Gastrocnemius medialis (tissue), 4 donors: ENCODE data around the gene DNAJC18. TPM values are rescaled to one million over a fixed set of nuclear protein-coding genes. Genes with fewer than 3 reads are reported as not detected.

Experiments
- ATAC-seq, 2 donors: fragments of 150-250 bp; one replicate each; pipeline ENCODE4 v1.9.1; 2016
- DNase-seq, 2 donors: peaks; one replicate each; pipeline ENCODE4 v3.0.0-alpha.2; 2019
- H3K27ac ChIP-seq, 4 donors: fragments of 200-600 bp; sonication (generic); 1 replicate in 1 of 4; 2 replicates in 3 of 4; pipeline ENCODE4 v1.5.1; 2016 to 2018; ENCODE audit warnings: mild to moderate bottlenecking in 2 of 4, moderate library complexity in 1 of 4
- H3K27me3 ChIP-seq, 3 donors: fragments of 200-600 bp; sonication (generic) in 2 of 3; 1 replicate in 1 of 3; 2 replicates in 2 of 3; pipeline versions ENCODE4 v1.5.1 to v1.6.0; 2016 to 2019; ENCODE audit warnings: mild to moderate bottlenecking in 1 of 3, moderate library complexity in 1 of 3
- H3K36me3 ChIP-seq, 2 donors: fragments of 200-600 bp; sonication (generic) in 1 of 2; one replicate each; pipeline ENCODE4 v1.5.1; 2017 to 2018
- H3K4me1 ChIP-seq, 2 donors: fragments of 200-600 bp; sonication (generic) in 1 of 2; one replicate each; pipeline ENCODE4 v1.5.1; 2016 to 2017; ENCODE audit warnings: mild to moderate bottlenecking in 2 of 2
- H3K4me3 ChIP-seq, 4 donors: fragments of 200-600 bp; sonication (generic) in 3 of 4; 1 replicate in 1 of 4; 2 replicates in 3 of 4; pipeline ENCODE4 v1.5.1; 2016 to 2019; ENCODE audit warnings: mild to moderate bottlenecking in 2 of 4
- H3K9me3 ChIP-seq, 3 donors: fragments of 200-600 bp; sonication (generic) in 2 of 3; 1 replicate in 1 of 3; 2 replicates in 2 of 3; pipeline ENCODE4 v1.5.1; 2016 to 2019
- POLR2A ChIP-seq, 2 donors: fragments of 450-650 bp; IDR thresholded peaks; one replicate each; pipeline ENCODE4 v1.6.1; 2017; ENCODE audit warnings: antibody characterized with exemption in 2 of 2, mild to moderate bottlenecking in 2 of 2, moderate library complexity in 2 of 2
- in situ Hi-C, 4 donors: fragments of 200-750 bp; cut with MboI; loops; one replicate each; pipeline versions ENCODE4 v1.15.0 to v1.8.0; 2017; ENCODE audit warnings: low sequenced_read_pairs in 4 of 4
- intact Hi-C: fragments of 100-400 bp; cut with DNase I; formaldehyde crosslinking; loops from one replicate; pipeline ENCODE4 v1.15.1; 2023; ENCODE audit warnings: low total_unique reads
- total RNA-seq, 4 donors: library from RNA; depleted of rRNA; stranded (reverse); fragments of >200 nt; gene quantifications; one replicate each; pipeline versions ENCODE4 v1.1.0 to v1.2.3, GENCODE V29; 2016
- TF ChIP-seq, protein P1 (sequence below), 5 experiments: fragments of 450-650 bp in 3 of 5; fragments of 200-600 bp in 2 of 5; sonication (generic) in 2 of 5; IDR thresholded peaks in 4 of 5; conservative IDR thresholded peaks in 1 of 5; 1 replicate in 4 of 5; 2 replicates in 1 of 5; pipeline ENCODE4 v1.5.1; 2016 to 2019; ENCODE audit warnings: antibody characterized with exemption in 5 of 5, mild to moderate bottlenecking in 3 of 5, moderate library complexity in 3 of 5

Gene DNAJC18
- total RNA-seq, 4 donors from 2014 or later: 5.1 to 21.7 (median 13.3) TPM

GRCh38 chr5:139401546-139401945 lies 37.8 kb downstream of the DNAJC18 start:
- Histone ChIP-seq H3K36me3 (no peaks in the 10 kb centered on the region), H3K27ac (peak overlapping the region in 2 of 4 donors; percentile 13 to 94), H3K9me3 (no peaks in the 10 kb centered on the region), H3K4me1 (peaks cover 24 to 29% of the 10 kb centered on the region in 2 donors), H3K4me3 (no peak overlapping the region), H3K27me3 (no peaks in the 10 kb centered on the region)
- TF ChIP-seq POLR2A (IDR thresholded peaks at IDR 0.05): no peak
- TF ChIP-seq, protein P1, sequence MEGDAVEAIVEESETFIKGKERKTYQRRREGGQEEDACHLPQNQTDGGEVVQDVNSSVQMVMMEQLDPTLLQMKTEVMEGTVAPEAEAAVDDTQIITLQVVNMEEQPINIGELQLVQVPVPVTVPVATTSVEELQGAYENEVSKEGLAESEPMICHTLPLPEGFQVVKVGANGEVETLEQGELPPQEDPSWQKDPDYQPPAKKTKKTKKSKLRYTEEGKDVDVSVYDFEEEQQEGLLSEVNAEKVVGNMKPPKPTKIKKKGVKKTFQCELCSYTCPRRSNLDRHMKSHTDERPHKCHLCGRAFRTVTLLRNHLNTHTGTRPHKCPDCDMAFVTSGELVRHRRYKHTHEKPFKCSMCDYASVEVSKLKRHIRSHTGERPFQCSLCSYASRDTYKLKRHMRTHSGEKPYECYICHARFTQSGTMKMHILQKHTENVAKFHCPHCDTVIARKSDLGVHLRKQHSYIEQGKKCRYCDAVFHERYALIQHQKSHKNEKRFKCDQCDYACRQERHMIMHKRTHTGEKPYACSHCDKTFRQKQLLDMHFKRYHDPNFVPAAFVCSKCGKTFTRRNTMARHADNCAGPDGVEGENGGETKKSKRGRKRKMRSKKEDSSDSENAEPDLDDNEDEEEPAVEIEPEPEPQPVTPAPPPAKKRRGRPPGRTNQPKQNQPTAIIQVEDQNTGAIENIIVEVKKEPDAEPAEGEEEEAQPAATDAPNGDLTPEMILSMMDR (IDR thresholded peaks at IDR 0.05 in 4 of 5, conservative IDR thresholded peaks at IDR 0.05 in 1 of 5): no peak
- ATAC-seq (no peak), DNase-seq (peak in 1 of 2 donors; percentile 13)
- intact Hi-C loops (no loop called here), in situ Hi-C loops (no loop called here)

DNA sequence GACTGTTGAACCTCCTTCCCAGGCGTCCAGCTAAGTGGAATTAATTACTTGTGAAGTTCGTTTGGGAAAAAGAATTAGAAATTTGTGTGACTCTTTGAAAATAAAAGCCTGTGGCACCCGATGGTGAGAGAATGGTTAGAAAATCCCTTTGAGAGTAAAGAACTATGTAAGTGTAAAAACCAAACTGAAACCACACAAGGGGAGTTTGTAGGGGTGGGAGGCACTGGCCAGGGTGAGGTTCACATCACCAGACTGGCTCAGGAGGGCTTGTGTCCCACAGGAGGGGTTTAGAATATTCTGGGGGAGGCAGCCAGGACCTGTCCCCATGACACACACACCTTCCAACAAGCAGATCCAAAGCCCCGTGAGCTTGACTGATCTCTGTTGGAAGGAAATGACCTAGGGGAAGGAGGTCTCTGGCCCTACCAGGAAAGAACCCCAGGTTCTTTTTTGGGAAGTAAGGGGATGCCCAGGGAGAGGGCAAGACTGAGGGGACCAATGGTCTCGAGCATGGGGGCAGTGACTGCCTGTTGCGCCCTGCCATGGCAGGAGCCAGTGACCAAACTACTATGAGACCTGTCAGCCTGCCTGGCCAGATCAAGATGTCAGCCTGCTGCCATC lies 39.7 kb downstream of the DNAJC18 start:
- Histone ChIP-seq H3K27me3 (no peaks in the 10 kb centered on the region), H3K36me3 (no peaks in the 10 kb centered on the region), H3K27ac (peak overlapping the region in 3 of 4 donors; percentile 24 to 41 (median 29)), H3K9me3 (no peaks in the 10 kb centered on the region), H3K4me1 (peaks cover 38 to 43% of the 10 kb centered on the region in 2 donors), H3K4me3 (no peak overlapping the region)
- in situ Hi-C loops (no loop called here), intact Hi-C loops (no loop called here)
- TF ChIP-seq, protein P1 (IDR thresholded peaks at IDR 0.05 in 4 of 5, conservative IDR thresholded peaks at IDR 0.05 in 1 of 5): no peak
- TF ChIP-seq POLR2A (IDR thresholded peaks at IDR 0.05): no peak
- ATAC-seq (no peak), DNase-seq (no peak)

DNA sequence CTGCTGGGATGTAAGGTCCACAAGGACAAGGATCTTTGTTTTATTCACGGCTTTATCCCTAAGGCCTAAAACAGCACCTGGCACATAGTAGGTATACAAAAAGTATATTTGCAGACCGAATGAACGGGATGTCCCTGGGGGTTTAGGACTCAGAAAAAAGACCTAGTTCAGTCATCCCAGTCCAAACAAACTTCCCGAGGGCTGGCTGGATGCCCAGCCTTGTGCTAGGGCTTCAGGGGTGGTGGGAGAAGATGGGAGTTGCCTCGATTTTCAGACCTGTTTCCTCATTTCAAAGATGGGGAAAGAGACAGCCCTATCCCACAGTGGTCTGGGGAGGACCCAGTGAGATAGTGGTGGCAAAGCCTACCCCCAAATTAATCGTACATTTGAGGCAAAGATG lies 41.4 kb downstream of the DNAJC18 start:
- no peak for TF ChIP-seq POLR2A (IDR thresholded peaks at IDR 0.05)
- TF ChIP-seq, protein P1 (IDR thresholded peaks at IDR 0.05 in 4 of 5, conservative IDR thresholded peaks at IDR 0.05 in 1 of 5): no peak
- Histone ChIP-seq H3K27ac (peak overlapping the region; percentile 99 to 100 (median 100)), H3K27me3 (no peaks in the 10 kb centered on the region), H3K4me3 (no peak overlapping the region), H3K4me1 (peaks cover 32 to 33% of the 10 kb centered on the region in 2 donors), H3K9me3 (no peaks in the 10 kb centered on the region), H3K36me3 (no peaks in the 10 kb centered on the region)
- in situ Hi-C loops: no loop called here
- ATAC-seq (no peak), DNase-seq (no peak)
- intact Hi-C loops: no loop called here

- peak overlapping the region in 1 of 4 donors; percentile 73 for H3K4me3 ChIP-seq
- DNase-seq: no peak
- intact Hi-C loops: no loop called here
- H3K27me3 ChIP-seq: no peaks in the 10 kb centered on the region
- H3K4me1 ChIP-seq: peaks cover 31 to 38% of the 10 kb centered on the region in 2 donors
- H3K9me3 ChIP-seq: no peaks in the 10 kb centered on the region
- in situ Hi-C loops: no loop called here
- H3K36me3 ChIP-seq: no peaks in the 10 kb centered on the region
- TF ChIP-seq, protein P1 (IDR thresholded peaks at IDR 0.05 in 4 of 5, conservative IDR thresholded peaks at IDR 0.05 in 1 of 5): no peak
- no peak for TF ChIP-seq POLR2A (IDR thresholded peaks at IDR 0.05)
- H3K27ac ChIP-seq: peak overlapping the region; percentile 99 to 100 (median 100)
- ATAC-seq: no peak
Measured at GRCh38 chr5:139396691-139397090, 42.6 kb downstream of the DNAJC18 start.
